AG04450 (cell line): ENCODE measurements around the gene MX1. TPM values are rescaled to one million over a fixed set of nuclear protein-coding genes. Genes with fewer than 3 reads are reported as not detected.

Experiments used
- CTCF ChIA-PET: fragments of 300-600, 350-600 bp; formaldehyde crosslinking; extraction: SDS; loops from one replicate; lab custom pipeline; 2022; ENCODE audit warnings: antibody characterized with exemption, inconsistent platforms; lab: Charles Lee
- POLR2A ChIA-PET: fragments of 350-600 bp; formaldehyde crosslinking; extraction: SDS; loops from one replicate; lab custom pipeline; 2021; ENCODE audit warnings: antibody characterized with exemption, inconsistent platforms; lab: Yijun Ruan, JAX
- DNase-seq: peaks from one replicate; pipeline ENCODE4 v3.0.0-alpha.2; 2011; ENCODE audit warnings: low read depth, low spot score
- H3K27ac ChIP-seq: one replicate; pipeline ENCODE4 v1.5.1; 2012; ENCODE audit warnings: low read depth, low read length, control low read depth
- H3K27me3 ChIP-seq: one replicate; pipeline ENCODE4 v1.6.0; 2012; ENCODE audit warnings: low read length; ENCODE audit not compliant: control insufficient read depth, insufficient read depth
- H3K4me3 ChIP-seq: 2 replicates; pipeline ENCODE4 v1.5.1; 2011; ENCODE audit warnings: mild to moderate bottlenecking, low read depth, low read length, control low read depth
- H3K9me3 ChIP-seq: 2 replicates; pipeline ENCODE4 v1.5.1; 2012; ENCODE audit warnings: low read length; ENCODE audit not compliant: control insufficient read depth, insufficient read depth
- CTCF ChIP-seq: IDR thresholded peaks from 2 replicates; pipeline ENCODE4 v1.5.1; 2011; ENCODE audit warnings: low read depth, low read length, control low read depth, inconsistent platforms
- polyA plus RNA-seq: library from polyadenylated mRNA; depleted of rRNA; stranded (reverse); fragments of >200 nt; gene quantifications from 2 replicates; pipeline ENCODE4 v1.2.3, GENCODE V29; 2011

MX1 gene
- polyA plus RNA-seq, 1 experiment, result 1.3 TPM

GRCh38 chr21:41501919-41502318 is 75.9 kb downstream of the MX1 start:
- H3K9me3 ChIP-seq, result no peaks in the 10 kb centered on the region; the same call in 1 of the 2 replicates
- ChIA-PET POLR2A (no interaction called here), CTCF (no interaction called here)
- no peak overlapping the region for H3K4me3 ChIP-seq
- TF ChIP-seq CTCF, result no peak
- peaks cover 22% of the 10 kb centered on the region for H3K27me3 ChIP-seq
- H3K27ac ChIP-seq, result no peak overlapping the region
- DNase-seq, result no peak

GRCh38 chr21:41503331-41503730 is 77.3 kb downstream of the MX1 start:
- ChIA-PET CTCF (no interaction called here), POLR2A (no interaction called here)
- Histone ChIP-seq H3K4me3 (no peak overlapping the region), H3K27me3 (peaks cover 32% of the 10 kb centered on the region), H3K9me3 (no peaks in the 10 kb centered on the region; the same call in 1 of the 2 replicates), H3K27ac (no peak overlapping the region)
- TF ChIP-seq CTCF, result no peak
- no peak for DNase-seq

GRCh38 chr21:41504030-41504429 is 78.0 kb downstream of the MX1 start:
- TF ChIP-seq CTCF, result no peak
- no peaks in the 10 kb centered on the region; the same call in 1 of the 2 replicates for H3K9me3 ChIP-seq
- H3K27me3 ChIP-seq, result peaks cover 37% of the 10 kb centered on the region
- CTCF ChIA-PET, result no interaction called here
- H3K27ac ChIP-seq, result no peak overlapping the region
- no peak for DNase-seq
- H3K4me3 ChIP-seq, result no peak overlapping the region
- POLR2A ChIA-PET, result no interaction called here

- DNase-seq, result no peak
- CTCF ChIA-PET, result no interaction called here
- Histone ChIP-seq H3K27ac (no peak overlapping the region), H3K27me3 (peaks cover 45% of the 10 kb centered on the region), H3K9me3 (no peaks in the 10 kb centered on the region; the same call in 1 of the 2 replicates), H3K4me3 (no peak overlapping the region)
- POLR2A ChIA-PET, result no interaction called here
- TF ChIP-seq CTCF, result no peak
Measured at GRCh38 chr21:41506005-41506594, 80.1 kb downstream of the MX1 start.

- peaks cover 45% of the 10 kb centered on the region for H3K27me3 ChIP-seq
- no peak for TF ChIP-seq CTCF
- CTCF ChIA-PET, result no interaction called here
Measured at GRCh38 chr21:41506611-41507520, 80.8 kb downstream of the MX1 start.

More at GRCh38 chr21:41506611-41507520, 80.8 kb downstream of the MX1 start:
- POLR2A ChIA-PET, result no interaction called here
- H3K9me3 ChIP-seq, result no peaks in the 10 kb centered on the region; the same call in 1 of the 2 replicates
- no peak overlapping the region for H3K27ac ChIP-seq
- no peak for DNase-seq
- no peak overlapping the region for H3K4me3 ChIP-seq
